ENCODE results near the gene AFMID. TPM values are rescaled to one million over a fixed set of nuclear protein-coding genes. Genes with fewer than 3 reads are reported as not detected.

The AFMID gene
- total and polyA plus RNA-seq, 9 of the 15 experiments (the other 6 are each of a cell fraction or from before 2014, with no cell fraction given) = 62.1 to 188 (median 74.4) TPM

DNA sequence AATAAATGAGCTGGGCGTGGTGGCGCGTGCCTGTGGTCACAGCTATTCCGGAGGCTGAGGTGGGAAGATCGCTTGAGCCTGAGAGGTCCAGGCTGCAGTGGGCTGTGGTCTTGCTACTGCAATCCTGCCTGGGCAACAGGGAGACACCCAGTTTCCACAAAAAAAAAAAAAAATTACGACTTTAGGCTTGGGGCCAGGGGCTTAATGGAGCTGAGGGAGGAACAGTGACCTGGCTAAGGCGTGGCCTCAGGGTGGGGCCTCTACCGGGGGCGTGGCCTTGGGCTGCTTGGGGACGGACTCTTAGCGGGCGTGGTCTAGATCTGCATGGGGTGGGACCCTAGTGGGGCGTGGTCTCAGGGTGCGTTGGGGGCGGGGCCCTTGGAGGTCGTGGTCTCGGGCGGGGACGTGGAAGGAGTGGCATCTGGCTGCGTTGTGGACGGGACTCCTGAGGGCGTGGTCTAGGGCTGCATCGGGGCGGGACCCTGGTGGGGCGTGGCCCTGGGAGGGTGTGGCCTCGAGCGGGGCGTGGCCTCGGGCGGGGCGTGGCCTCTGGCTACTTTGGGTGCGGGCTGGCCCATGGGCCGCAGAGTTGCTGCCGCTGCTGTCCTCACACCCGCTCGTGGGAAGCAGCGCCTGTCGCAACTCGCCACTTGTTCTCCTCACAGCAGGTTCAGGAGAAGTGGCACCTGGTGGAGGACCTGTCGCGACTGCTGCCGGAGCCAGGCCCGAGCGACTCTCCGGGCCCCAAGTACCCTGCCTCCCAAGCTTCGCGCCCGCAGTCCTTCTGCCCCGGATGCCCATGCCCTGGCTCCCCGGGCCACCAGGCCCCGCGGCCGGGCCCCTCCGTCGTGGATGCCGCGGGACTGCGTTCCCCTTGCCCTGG, 46.8 kb upstream of the AFMID start (continued):
- TF ChIP-seq CCAR2 (IDR thresholded peaks at IDR 0.05; ENCODE audit: low read depth, low read length) = no peak

DNA sequence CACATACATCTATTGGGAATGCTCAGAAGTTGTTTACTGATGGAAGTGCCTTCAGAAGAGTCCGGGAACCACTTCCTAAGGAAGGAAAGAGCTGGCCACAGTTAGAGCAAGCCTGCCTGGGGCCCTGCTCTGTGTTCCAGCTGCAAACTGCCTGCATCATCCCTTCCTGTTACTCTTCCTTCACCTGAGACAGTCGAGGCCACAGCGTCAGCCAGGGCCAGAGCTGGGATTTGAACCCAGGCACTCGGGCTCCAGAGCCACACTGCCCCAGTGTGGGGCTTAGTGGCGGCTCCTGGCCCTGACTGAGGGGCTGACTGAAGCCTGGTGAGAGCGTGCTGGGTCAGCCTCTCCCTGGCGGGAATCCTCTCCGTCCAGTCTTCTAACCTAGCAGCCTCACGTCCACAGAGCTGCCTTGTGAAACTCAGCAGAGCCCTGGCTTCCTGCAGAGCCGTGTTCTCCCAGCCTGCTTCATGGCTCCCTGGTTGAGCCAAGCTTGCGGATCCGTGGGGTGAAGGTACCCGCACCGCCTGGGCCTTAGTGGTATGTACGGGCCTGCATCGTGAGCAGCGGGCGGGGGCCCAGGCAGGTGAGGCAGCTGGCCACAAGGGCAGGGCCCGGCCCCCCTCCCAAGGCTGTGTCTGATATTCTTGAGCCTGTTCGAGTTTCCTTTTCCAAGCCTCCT, 45.6 kb upstream of the AFMID start:
- in situ Hi-C loops (cut with MboI) (no loop called here), intact Hi-C loops (cut with micrococcal nuclease) (loop anchor here (5.0 kb wide), 1 partner anchor 36 kb away; no protein-coding TSS in a partner anchor)
- no peak for ATAC-seq
- Histone ChIP-seq H3K9me1 (ENCODE audit: control insufficient read depth, insufficient read depth, low read length) (peaks cover under 1% of the 10 kb centered on the region), H3K9ac (ENCODE audit: insufficient read depth in 1 of 2, low read depth in 2 of 2, low read length in 2 of 2) (peak overlapping the region; percentile 56 to 88; a peak in 3 of 4 replicates), H3K27me3 (ENCODE audit: control insufficient read depth in 2 of 2, insufficient read depth in 2 of 2, low read length in 2 of 2) (no peaks in the 10 kb centered on the region), H3K4me2 (ENCODE audit: insufficient read depth, low read length) (peak overlapping the region; percentile 77), H3K9me3 (replicated peaks; ENCODE audit: control insufficient read depth, insufficient read depth, low read depth, low read length) (no peaks in the 10 kb centered on the region), H3K4me1 (replicated peaks in 1 of 2; ENCODE audit: control insufficient read depth in 2 of 2, insufficient read depth in 2 of 2, low read length in 2 of 2) (peaks cover 74 to 99% of the 10 kb centered on the region in 2 experiments), H3K4me3 (no peak overlapping the region), H4K20me1 (replicated peaks; ENCODE audit: control insufficient read depth, insufficient read depth, low read length) (no peaks in the 10 kb centered on the region), H2AFZ (ENCODE audit: low read depth, low read length) (no peak overlapping the region), H3K27ac (ENCODE audit: extremely low read depth, low read depth, low read length) (no peak overlapping the region), H3K79me2 (ENCODE audit: control insufficient read depth, insufficient read depth, low read length) (peaks cover 17% of the 10 kb centered on the region), H3K36me3 (ENCODE audit: control insufficient read depth, insufficient read depth, low read length) (no peaks in the 10 kb centered on the region)
- TF ChIP-seq ZBTB7A (IDR thresholded peaks at IDR 0.05; ENCODE audit: borderline replicate concordance, control insufficient read depth, low read depth, low read length) = 0 out of 2 replicates have a peak, but pooled peaks have one; percentile 16
- no peak for TF ChIP-seq BRF1 (IDR thresholded peaks at IDR 0.05; ENCODE audit: borderline replicate concordance, extremely low read depth, insufficient read length)
- no peak for TF ChIP-seq ARHGAP35 (IDR thresholded peaks at IDR 0.05; ENCODE audit: partially characterized antibody)
- TF ChIP-seq GTF3C2 (IDR thresholded peaks at IDR 0.05; ENCODE audit: borderline replicate concordance, extremely low read depth, insufficient read length) = peak; percentile 45
- TF ChIP-seq, protein P1, sequence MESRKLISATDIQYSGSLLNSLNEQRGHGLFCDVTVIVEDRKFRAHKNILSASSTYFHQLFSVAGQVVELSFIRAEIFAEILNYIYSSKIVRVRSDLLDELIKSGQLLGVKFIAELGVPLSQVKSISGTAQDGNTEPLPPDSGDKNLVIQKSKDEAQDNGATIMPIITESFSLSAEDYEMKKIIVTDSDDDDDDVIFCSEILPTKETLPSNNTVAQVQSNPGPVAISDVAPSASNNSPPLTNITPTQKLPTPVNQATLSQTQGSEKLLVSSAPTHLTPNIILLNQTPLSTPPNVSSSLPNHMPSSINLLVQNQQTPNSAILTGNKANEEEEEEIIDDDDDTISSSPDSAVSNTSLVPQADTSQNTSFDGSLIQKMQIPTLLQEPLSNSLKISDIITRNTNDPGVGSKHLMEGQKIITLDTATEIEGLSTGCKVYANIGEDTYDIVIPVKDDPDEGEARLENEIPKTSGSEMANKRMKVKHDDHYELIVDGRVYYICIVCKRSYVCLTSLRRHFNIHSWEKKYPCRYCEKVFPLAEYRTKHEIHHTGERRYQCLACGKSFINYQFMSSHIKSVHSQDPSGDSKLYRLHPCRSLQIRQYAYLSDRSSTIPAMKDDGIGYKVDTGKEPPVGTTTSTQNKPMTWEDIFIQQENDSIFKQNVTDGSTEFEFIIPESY (CRISPR knock-in tag; IDR thresholded peaks at IDR 0.05) = peak; percentile 76
- TF ChIP-seq E2F6 (IDR thresholded peaks at IDR 0.05; ENCODE audit: borderline replicate concordance in 1 of 2, extremely low read depth in 1 of 2, insufficient read depth in 1 of 2, insufficient read length in 1 of 2, low read depth in 1 of 2, low read length in 1 of 2, poor library complexity in 1 of 2, severe bottlenecking in 1 of 2) = peak in 1 of 2 experiments; percentile 39
- 0 out of 2 replicates have a peak, but pooled peaks have one; percentile 26 for TF ChIP-seq SMARCA4 (IDR thresholded peaks at IDR 0.05)
- TF ChIP-seq ZFX (CRISPR knock-in tag; IDR thresholded peaks at IDR 0.05) = peak; percentile 38
- DNase-seq (ENCODE audit: extremely low read depth in 1 of 4, low spot score in 3 of 4) = no peak
- CTCF ChIA-PET (ENCODE audit: low intra/inter-chr PET ratio) = no interaction called here
- 75% methylated on average over 20 of the region's 20 CpGs for WGBS (ENCODE audit: insufficient coverage, low coverage, missing lambda C conversion rate)
- BruUV-seq (replicated peaks) = no TSS peak
- POLR2A ChIA-PET = interaction anchor here (0.6 to 3.3 kb wide), 5 partner anchors 10 to 77 kb away, joined by 3 to 23 read pairs (median 5); partner anchors contain the start of genes AFMID and TK1
- no peak for FAIRE-seq
